Kasumi-1 (cell line): ENCODE data around the gene PIGQ.

Source experiments
- DNase-seq, 2 experiments: peaks; one replicate each; lab custom pipeline; 2025; lab: John Stamatoyannopoulos, UW

PIGQ gene

GRCh38 chr16:628321-629061, 58.7 kb downstream of the PIGQ start:
- DNase-seq, result no peak

- no peak for DNase-seq
Measured at GRCh38 chr16:629185-629832, 59.5 kb downstream of the PIGQ start.

- DNase-seq, result no peak
Measured at GRCh38 chr16:629833-630248, 60.1 kb downstream of the PIGQ start.

- no peak for DNase-seq
Measured at GRCh38 chr16:630249-630814, 60.6 kb downstream of the PIGQ start.

- no peak for DNase-seq
Measured at GRCh38 chr16:630815-631405, 61.1 kb downstream of the PIGQ start, which contains the start of gene WFIKKN1. Gene WFIKKN1, plus strand, starts transcription at chr16:630985. Its CDS starts 269 bp downstream, at chr16:631254.

GRCh38 chr16:631808-632358, 62.1 kb downstream of the PIGQ start:
- DNase-seq, result no peak

GRCh38 chr16:632486-633335, 62.9 kb downstream of the PIGQ start:
- DNase-seq, result no peak

- no peak for DNase-seq
Measured at GRCh38 chr16:633336-634050, 63.7 kb downstream of the PIGQ start.
